ENCODE data around the gene CTXN1. TPM values are rescaled to one million over a fixed set of nuclear protein-coding genes. Genes with fewer than 3 reads are reported as not detected.

CTXN1 gene
- total RNA-seq, 1 donor from 2014 or later: 129 TPM

DNA sequence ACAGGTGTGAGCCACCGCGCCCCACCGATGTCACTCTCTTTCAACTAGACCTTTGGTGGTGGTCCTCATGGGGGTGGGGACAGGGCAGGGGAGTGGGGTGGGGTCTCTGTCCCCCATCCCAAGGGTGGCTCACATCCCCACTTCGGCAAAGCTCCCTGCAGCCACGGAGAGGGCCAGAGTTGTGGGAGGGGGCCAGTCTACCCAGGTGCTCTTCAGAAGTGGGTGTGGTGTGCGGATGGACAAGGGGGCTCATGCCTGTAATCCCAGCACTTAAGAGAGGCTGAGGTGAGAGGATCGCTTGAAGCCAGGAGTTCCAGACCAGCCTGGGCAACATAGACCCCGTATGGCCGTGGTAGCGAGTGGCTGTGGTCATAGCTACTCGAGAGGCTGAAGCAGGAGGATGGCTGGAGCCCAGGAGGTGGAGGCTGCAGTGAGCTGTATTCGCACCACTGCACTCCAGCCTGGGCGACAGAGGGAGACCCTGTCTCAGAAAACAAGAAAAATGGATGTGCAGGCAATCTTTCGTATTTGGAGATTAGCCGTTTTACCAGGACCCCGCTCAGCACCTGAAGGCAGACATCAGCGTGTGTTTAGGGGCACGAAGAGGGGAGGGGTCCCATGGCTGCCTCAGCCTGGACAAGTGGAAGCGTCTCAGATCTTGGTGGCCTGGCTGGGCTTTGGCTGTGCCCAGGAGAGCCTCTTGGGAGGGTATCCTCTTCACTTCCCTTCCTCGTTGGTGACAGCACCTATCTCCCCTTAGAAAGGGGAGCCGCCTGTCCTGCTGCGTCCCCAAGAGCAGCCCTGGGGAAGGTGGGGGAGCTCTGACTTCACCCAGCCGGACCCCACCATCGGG is 10.5 kb downstream of the CTXN1 start:
- TF ChIP-seq, protein P1, sequence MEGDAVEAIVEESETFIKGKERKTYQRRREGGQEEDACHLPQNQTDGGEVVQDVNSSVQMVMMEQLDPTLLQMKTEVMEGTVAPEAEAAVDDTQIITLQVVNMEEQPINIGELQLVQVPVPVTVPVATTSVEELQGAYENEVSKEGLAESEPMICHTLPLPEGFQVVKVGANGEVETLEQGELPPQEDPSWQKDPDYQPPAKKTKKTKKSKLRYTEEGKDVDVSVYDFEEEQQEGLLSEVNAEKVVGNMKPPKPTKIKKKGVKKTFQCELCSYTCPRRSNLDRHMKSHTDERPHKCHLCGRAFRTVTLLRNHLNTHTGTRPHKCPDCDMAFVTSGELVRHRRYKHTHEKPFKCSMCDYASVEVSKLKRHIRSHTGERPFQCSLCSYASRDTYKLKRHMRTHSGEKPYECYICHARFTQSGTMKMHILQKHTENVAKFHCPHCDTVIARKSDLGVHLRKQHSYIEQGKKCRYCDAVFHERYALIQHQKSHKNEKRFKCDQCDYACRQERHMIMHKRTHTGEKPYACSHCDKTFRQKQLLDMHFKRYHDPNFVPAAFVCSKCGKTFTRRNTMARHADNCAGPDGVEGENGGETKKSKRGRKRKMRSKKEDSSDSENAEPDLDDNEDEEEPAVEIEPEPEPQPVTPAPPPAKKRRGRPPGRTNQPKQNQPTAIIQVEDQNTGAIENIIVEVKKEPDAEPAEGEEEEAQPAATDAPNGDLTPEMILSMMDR (conservative IDR thresholded peaks at IDR 0.05): no peak
- no peak for DNase-seq (ENCODE audit: low read depth, low spot score)
- Mint-ChIP-seq H3K27me3 (ENCODE audit: low read depth) (peaks cover 65% of the 10 kb centered on the region), H3K27ac (ENCODE audit: unreplicated experiment) (no peak overlapping the region), H3K9me3 (no peaks in the 10 kb centered on the region), H3K4me1 (peaks cover 18% of the 10 kb centered on the region), H3K4me3 (peak overlapping the region; percentile 81), H3K36me3 (ENCODE audit: low read depth) (no peaks in the 10 kb centered on the region)

DNA sequence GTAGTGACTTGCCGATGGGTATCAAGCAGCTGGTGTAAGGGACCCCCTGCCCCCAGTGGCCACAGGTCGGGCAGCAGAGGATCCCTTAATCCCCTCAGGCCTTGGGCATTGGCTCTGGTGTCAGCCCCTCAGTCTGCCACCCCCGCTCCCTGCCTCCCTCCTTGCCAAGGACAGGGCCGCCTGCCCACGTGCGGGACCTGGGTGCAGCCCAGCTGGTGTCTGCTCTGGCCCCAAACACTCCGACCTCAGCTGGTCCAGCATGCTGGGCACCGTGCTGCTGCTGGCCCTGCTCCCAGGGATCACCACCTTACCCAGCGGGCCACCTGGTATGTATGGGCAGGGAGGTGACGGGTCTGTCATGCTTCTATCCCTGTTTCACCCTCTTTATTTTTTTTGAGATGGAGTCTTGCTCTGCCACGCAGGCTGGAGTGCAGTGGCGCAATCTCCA is 11.3 kb downstream of the CTXN1 start, which contains the start of gene TGFBR3L:
TSS of gene TGFBR3L (plus strand) at position 233 of the 448 bp plus-strand sequence.
- Mint-ChIP-seq H3K36me3 (ENCODE audit: low read depth) (no peaks in the 10 kb centered on the region), H3K4me1 (peaks cover 12% of the 10 kb centered on the region), H3K27ac (ENCODE audit: unreplicated experiment) (no peak within 1 kb of the TSS), H3K4me3 (peak within 1 kb of the TSS; percentile 81), H3K27me3 (ENCODE audit: low read depth) (peaks cover 59% of the 10 kb centered on the region), H3K9me3 (no peaks in the 10 kb centered on the region)
- TF ChIP-seq, protein P1 (conservative IDR thresholded peaks at IDR 0.05): no peak
- no peak for DNase-seq (ENCODE audit: low read depth, low spot score)

DNA sequence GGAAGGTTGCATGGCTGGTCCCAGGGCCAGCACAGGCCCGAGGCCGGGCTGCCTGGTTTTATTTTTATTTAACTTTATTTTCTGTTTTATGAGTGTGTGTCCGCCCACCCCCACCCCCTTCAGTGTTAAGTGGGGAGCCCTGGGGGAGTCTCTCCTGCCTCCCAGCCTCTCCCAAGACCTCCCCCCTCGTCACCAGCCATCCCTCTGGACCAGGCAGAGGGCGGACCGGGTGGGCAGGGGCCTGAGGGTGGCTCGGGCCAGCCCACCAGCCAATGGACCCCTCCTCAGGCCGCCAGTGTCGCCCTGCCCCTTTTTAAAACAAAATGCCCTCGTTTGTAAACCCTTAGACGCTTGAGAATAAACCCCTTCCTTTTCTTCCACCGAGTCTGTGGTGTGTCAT is 11.8 kb downstream of the CTXN1 start:
- DNase-seq (ENCODE audit: low read depth, low spot score): no peak
- no peaks in the 10 kb centered on the region for H3K9me3 Mint-ChIP-seq
- TF ChIP-seq, protein P1 (conservative IDR thresholded peaks at IDR 0.05): no peak
- H3K4me1 Mint-ChIP-seq: peaks cover 10% of the 10 kb centered on the region
- no peaks in the 10 kb centered on the region for H3K36me3 Mint-ChIP-seq (ENCODE audit: low read depth)
- H3K27ac Mint-ChIP-seq (ENCODE audit: unreplicated experiment): no peak overlapping the region
- peaks cover 56% of the 10 kb centered on the region for H3K27me3 Mint-ChIP-seq (ENCODE audit: low read depth)
- peak overlapping the region; percentile 34 for H3K4me3 Mint-ChIP-seq

DNA sequence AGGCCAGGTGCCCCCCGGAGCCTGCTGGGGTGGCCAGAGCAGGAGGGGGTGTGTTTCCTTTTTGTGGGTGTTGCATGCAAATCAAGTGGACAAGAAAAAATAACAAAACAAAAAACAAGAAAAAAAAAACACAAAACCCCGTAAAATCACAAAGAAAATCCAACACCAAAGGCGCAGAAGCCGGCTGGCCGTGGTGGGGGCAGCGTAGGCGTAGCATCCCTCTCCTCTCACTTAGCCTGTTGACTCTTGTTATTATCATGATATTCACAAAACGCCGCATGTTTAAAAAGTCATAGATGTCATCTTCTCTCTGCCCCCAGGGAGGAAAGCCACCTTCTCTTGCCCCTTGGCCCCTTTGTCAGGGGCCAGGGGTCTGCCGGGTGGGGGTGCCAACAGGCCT is 12.3 kb downstream of the CTXN1 start:
- no peak for DNase-seq (ENCODE audit: low read depth, low spot score)
- TF ChIP-seq, protein P1 (conservative IDR thresholded peaks at IDR 0.05): no peak
- H3K9me3 Mint-ChIP-seq: no peaks in the 10 kb centered on the region
- no peaks in the 10 kb centered on the region for H3K36me3 Mint-ChIP-seq (ENCODE audit: low read depth)
- H3K27me3 Mint-ChIP-seq (ENCODE audit: low read depth): peaks cover 53% of the 10 kb centered on the region
- H3K27ac Mint-ChIP-seq (ENCODE audit: unreplicated experiment): no peak overlapping the region
- peak overlapping the region; percentile 59 for H3K4me3 Mint-ChIP-seq
- H3K4me1 Mint-ChIP-seq: peaks cover 10% of the 10 kb centered on the region

DNA sequence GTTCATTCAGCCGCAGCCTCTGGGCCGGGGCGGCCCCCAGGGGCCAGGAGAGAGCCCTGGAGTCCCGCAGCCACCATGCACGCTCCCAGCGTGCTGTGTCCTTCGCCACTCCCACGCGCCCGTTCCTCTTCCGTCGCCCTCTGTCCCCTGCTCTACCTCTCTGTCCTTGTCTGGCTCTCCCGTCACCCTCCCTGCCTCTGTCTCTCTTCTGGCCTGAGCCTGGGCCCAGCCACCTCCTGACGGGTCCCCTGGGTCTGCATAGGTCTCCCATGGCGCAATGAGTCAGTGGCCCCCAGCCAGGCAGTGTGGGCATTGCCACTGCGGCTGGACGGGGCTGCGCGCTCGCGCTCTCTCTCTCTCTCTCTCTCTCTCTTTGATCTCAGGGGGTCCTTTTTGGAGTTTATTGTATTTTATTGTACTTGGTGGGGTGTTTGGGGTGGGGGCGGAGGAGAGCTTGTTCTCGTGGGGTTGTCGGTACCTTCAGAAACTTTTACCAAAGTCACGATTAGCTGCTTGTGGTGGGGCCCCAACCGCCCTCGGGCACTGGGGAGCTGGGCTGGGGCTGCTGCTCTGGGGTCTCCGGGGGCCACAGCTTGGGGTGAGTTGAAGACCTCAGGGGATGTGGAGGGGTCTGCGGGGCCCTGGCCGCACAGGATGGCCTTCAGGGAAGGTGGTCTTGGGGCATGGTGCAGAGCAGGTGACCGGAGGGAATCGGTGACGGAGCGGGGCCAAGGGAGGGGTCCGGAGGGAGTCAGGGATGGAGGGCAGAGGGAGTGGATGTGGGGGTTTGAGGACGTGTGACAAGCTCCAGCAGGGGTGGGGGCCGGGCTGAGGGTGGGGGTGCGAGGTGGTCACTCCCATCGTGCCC is 13.0 kb downstream of the CTXN1 start:
- Mint-ChIP-seq H3K27me3 (ENCODE audit: low read depth) (peaks cover 46% of the 10 kb centered on the region), H3K27ac (ENCODE audit: unreplicated experiment) (no peak overlapping the region), H3K9me3 (no peaks in the 10 kb centered on the region), H3K4me3 (peak overlapping the region; percentile 64), H3K36me3 (ENCODE audit: low read depth) (no peaks in the 10 kb centered on the region), H3K4me1 (peaks cover 10% of the 10 kb centered on the region)
- DNase-seq (ENCODE audit: low read depth, low spot score): no peak
- TF ChIP-seq, protein P1 (conservative IDR thresholded peaks at IDR 0.05): no peak

Measured in neural crest cell (in vitro differentiated cells).